D721Med (cell line): ENCODE results near the gene TSHZ1.

Experiments used
- DNase-seq: peaks from one replicate; pipeline ENCODE4 v3.0.0; 2011; ENCODE audit warnings: low spot score; ENCODE audit not compliant: insufficient read length
- FAIRE-seq: peaks from 2 replicates; lab custom pipeline; 2011; peaks lifted over from hg19 to GRCh38; lab: Jason Lieb, UNC
- TF ChIP-seq, protein P1 (sequence below): IDR thresholded peaks from 2 replicates; pipeline ENCODE4 v1.5.1; 2012; ENCODE audit warnings: mild to moderate bottlenecking, control low read depth; ENCODE audit not compliant: insufficient read depth; ENCODE audit errors: missing control alignments

TSHZ1 gene

DNA sequence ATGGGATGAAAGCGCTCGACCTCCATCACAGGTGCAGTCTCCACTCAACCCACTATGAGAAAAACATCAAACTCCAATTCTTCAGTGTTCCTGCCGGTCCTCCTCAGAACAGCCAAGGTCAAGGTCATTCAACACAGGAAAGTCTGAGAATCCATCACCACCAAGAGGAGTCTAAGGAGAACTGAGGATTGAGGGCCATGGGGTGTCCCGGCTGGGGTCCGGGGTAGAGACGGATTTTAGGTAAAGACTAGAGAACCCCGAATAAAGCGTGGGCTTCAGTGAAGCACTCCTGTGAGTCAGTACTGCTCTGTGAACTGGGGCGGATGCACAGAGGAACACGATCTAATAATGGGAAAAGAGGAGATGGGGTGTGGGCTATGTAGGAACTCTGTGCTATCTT, 43.5 kb upstream of the TSHZ1 start:
- TF ChIP-seq, protein P1, sequence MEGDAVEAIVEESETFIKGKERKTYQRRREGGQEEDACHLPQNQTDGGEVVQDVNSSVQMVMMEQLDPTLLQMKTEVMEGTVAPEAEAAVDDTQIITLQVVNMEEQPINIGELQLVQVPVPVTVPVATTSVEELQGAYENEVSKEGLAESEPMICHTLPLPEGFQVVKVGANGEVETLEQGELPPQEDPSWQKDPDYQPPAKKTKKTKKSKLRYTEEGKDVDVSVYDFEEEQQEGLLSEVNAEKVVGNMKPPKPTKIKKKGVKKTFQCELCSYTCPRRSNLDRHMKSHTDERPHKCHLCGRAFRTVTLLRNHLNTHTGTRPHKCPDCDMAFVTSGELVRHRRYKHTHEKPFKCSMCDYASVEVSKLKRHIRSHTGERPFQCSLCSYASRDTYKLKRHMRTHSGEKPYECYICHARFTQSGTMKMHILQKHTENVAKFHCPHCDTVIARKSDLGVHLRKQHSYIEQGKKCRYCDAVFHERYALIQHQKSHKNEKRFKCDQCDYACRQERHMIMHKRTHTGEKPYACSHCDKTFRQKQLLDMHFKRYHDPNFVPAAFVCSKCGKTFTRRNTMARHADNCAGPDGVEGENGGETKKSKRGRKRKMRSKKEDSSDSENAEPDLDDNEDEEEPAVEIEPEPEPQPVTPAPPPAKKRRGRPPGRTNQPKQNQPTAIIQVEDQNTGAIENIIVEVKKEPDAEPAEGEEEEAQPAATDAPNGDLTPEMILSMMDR, result no peak
- no peak for FAIRE-seq
- DNase-seq, result no peak

DNA sequence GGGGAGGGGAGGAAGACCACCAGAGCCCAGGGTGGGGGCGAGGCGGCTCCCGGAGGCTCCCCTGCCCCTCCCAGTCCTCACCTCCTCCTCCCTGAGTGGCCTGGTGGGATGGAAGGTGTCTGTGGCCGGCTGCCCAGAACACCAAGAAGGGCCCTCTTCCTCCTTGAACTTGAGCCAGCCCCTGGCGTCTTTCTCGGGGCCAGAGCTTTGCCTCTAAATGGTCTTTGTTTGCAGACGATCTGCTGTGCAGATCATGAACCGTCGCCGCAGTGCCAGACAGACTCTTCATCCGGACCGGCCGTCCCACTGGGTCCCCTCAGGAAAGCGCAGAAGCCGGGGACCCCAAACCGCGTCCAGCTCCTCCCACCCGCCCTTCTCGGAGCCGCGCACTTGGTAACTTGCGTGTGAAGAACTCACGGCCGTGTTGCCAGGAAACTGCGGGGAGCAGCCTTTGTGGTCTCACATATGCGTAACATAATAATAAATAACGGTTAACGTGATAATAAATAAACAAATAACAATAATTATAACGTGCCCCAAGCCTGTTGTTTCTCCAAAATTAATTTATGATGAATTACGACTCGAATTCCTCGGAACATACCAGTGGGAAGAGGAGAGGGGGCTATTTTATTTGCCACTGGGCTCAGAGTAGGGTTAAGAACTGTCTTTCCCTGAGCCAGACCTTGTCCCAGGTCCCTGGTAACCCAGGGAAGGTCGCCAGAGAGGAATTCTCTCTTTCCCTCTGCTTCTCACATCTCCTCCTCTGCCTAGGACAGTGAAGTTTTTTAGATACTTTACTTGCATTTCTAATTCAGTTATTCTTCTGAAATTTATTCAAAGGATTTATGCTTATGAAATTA, 42.6 kb upstream of the TSHZ1 start:
- TF ChIP-seq, protein P1, result no peak
- FAIRE-seq (no peak), DNase-seq (no peak)

DNA sequence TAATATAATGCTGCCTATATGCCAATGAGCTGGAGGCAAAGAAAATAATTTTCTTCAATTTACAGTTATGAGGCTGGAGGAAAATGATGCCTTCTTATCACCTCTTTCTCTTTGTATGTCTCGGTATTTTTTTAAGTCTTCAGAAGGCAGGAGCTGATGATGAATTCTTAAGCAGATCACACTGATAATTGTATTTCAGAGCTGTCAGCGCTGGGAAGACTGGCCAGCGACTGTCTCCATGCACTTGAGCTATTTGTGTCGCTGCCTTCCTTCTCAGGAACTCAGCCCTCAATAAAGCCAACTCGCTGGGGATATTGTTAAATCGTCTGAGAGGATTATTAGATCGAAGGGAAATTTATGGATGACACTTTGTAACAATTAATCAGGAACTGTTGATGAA, 42.0 kb upstream of the TSHZ1 start:
- DNase-seq (no peak), FAIRE-seq (peak; percentile 94)
- TF ChIP-seq, protein P1, result no peak

DNA sequence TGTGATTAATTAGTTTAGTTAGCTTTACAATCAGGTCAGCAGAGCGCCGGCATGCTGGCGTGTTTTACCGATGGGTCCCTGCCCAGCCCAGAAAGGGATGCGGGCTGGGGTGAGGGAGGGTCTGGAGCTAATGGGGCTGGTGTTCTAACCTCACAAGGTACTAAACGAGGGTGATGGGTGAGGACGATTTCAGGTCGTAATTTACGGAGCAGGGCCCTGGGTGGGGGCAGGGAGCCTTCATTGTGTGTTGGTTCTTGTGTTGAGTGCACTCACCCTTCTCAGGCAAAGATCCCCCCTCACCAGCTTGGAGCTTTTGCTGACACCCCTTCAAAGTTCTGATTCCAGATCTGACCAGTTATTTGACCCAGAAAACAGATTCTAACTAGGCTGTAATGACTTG, 41.2 kb upstream of the TSHZ1 start:
- TF ChIP-seq, protein P1, result no peak
- FAIRE-seq, result no peak

DNA sequence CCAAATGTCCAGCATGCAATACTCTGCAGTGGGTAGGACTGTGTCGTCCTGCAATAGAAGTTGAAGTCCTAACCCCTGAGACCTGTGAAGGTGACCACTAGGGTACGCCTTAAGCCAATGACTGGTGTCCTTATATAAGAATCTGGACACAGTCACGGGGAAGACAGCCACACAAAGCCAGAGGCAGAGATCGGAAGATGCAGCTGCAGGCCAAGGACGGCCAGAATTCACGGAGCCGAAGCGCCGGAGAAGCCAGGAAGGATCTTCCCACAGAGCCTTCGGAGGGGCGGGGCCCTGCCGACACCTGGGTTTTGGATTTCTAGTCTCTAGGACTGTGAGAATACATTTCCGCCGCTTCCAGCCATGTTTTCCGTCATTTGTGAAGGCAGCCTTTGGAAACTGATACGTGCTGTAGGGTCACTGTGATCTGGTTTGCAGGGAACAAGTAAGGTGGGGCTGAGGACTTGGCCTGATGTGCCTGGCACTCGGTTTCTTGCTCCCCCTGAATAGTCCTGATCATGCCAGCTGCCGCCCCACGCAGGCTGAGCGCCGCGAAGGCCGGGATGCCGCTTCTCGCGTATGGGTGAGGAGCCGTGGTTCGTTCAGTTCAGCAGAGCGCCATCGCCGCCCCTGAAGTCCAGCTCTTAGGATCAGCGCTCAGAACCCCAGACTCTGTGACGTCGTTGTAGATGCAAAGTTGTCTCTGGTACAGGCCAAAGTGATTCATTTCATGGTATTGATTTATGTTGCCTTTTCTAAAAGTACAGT, 40.4 kb upstream of the TSHZ1 start:
- no peak for FAIRE-seq
- DNase-seq, result no peak
- TF ChIP-seq, protein P1, result no peak

More for the DNA sequence above, 41.2 kb upstream of the TSHZ1 start:
- DNase-seq, result no peak

DNA sequence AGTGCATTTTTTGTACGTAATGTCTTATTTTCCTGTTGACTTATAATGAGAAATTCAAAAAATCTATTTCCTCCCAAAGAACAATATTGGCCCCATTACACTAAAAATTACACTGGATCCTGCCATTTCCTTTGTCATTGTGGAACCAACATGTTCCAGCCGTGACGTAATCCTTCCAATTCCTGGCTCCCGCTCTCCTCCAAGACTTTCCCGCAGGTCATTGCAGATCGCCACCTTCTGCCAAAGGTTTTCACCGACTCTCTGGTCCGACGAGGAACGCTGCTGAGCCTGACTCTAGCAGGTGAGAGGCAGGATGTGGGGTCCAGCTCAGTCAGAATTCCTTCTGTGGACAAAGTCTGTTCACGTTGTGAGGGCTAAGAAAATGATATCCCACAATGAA, 39.7 kb upstream of the TSHZ1 start:
- TF ChIP-seq, protein P1, result no peak
- no peak for DNase-seq
- FAIRE-seq, result peak; percentile 48
